ENCODE data around the gene ELP5. TPM values are rescaled to one million over a fixed set of nuclear protein-coding genes. Genes with fewer than 3 reads are reported as not detected.

ELP5 gene
- total and polyA plus RNA-seq, 2 of the 4 experiments (the other 2 are of a cell fraction), result 39.3 to 46.6 TPM

DNA sequence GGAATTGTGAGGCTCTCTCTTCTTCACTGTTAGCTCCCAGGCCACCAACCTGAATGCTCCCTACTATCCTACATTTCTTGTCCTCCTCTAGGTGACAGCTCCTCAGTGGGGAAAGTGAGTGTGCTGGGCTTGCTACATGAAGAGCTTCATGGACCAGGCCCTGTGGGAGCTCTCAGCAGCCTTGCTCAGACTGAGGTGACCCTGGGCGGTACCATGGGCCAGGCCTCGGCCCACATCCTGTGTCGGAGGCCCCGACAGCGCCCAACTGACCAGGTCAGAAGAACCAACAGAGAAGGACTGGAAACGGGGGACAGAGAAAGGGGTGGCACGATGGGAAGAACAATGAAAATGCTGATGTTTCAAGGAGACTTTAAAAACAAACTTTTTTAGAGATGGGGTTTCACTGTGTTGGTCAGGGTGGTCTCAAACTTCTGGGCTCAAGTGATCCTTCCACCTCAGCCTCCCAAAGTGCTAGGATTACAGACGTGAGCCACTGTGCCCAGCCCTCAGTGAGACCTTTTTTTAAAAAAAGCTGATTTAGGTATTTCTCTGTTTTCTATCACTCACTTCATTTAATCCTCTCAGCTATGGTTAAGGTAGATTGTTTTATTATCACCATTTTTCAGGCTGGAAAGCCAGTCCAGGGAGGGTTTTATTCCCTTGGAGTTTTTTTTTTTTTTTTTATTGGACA, 4.9 kb downstream of the ELP5 start:
- intact Hi-C loops (cut with micrococcal nuclease) (no loop called here), dilution Hi-C loops (cut with HindIII; ENCODE audit: low sequenced_read_pairs, unreplicated experiment) (no loop called here), in situ Hi-C loops (cut with MboI; ENCODE audit: low sequenced_read_pairs) (no loop called here)
- no peak overlapping the region for H2BK5ac ChIP-seq (ENCODE audit: low read depth, low read length, poor library complexity, severe bottlenecking)
- no peaks in the 10 kb centered on the region for H3K9me3 ChIP-seq (ENCODE audit: control insufficient read depth, insufficient read depth, low read length)
- CTCF ChIA-PET, result interaction anchor here (0.6 kb wide), 1 partner anchor 18 kb away, joined by 5 read pairs; no protein-coding TSS in a partner anchor
- POLR2A ChIA-PET (ENCODE audit: unreplicated experiment), result no interaction called here
- no peak overlapping the region for H3K9ac ChIP-seq (ENCODE audit: low read depth, low read length)
- no peak overlapping the region for H2AK5ac ChIP-seq (ENCODE audit: low read depth, low read length)
- H3K27me3 ChIP-seq (ENCODE audit: control insufficient read depth, insufficient read depth, low read length), result peaks cover 8% of the 10 kb centered on the region; the same call in 1 of the 2 replicates
- TF ChIP-seq RAD21 (IDR thresholded peaks at IDR 0.05; ENCODE audit: low read length), result no peak
- TF ChIP-seq CHD1 (IDR thresholded peaks at IDR 0.05; ENCODE audit: low read depth, low read length), result no peak
- TF ChIP-seq RCOR1 (IDR thresholded peaks at IDR 0.05; ENCODE audit: insufficient replicate concordance, low read length), result no peak
- TF ChIP-seq CEBPB (IDR thresholded peaks at IDR 0.05; ENCODE audit: low read depth, low read length), result no peak
- no peak for TF ChIP-seq SMC3 (IDR thresholded peaks at IDR 0.05; ENCODE audit: low read depth, low read length)
- no peak for TF ChIP-seq MAZ (IDR thresholded peaks at IDR 0.05; ENCODE audit: borderline replicate concordance, low read depth, low read length)
- TF ChIP-seq, protein P1, sequence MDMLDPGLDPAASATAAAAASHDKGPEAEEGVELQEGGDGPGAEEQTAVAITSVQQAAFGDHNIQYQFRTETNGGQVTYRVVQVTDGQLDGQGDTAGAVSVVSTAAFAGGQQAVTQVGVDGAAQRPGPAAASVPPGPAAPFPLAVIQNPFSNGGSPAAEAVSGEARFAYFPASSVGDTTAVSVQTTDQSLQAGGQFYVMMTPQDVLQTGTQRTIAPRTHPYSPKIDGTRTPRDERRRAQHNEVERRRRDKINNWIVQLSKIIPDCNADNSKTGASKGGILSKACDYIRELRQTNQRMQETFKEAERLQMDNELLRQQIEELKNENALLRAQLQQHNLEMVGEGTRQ (IDR thresholded peaks at IDR 0.05; ENCODE audit: low read depth, low read length), result no peak
- TF ChIP-seq POLR2A (IDR thresholded peaks at IDR 0.05; ENCODE audit: low read depth, low read length), result no peak
- TF ChIP-seq NFE2L2 (IDR thresholded peaks at IDR 0.05; ENCODE audit: low read depth, low read length), result no peak
- no peak for TF ChIP-seq MXI1 (IDR thresholded peaks at IDR 0.05; ENCODE audit: borderline replicate concordance, low read depth, low read length)
- TF ChIP-seq, protein P2, sequence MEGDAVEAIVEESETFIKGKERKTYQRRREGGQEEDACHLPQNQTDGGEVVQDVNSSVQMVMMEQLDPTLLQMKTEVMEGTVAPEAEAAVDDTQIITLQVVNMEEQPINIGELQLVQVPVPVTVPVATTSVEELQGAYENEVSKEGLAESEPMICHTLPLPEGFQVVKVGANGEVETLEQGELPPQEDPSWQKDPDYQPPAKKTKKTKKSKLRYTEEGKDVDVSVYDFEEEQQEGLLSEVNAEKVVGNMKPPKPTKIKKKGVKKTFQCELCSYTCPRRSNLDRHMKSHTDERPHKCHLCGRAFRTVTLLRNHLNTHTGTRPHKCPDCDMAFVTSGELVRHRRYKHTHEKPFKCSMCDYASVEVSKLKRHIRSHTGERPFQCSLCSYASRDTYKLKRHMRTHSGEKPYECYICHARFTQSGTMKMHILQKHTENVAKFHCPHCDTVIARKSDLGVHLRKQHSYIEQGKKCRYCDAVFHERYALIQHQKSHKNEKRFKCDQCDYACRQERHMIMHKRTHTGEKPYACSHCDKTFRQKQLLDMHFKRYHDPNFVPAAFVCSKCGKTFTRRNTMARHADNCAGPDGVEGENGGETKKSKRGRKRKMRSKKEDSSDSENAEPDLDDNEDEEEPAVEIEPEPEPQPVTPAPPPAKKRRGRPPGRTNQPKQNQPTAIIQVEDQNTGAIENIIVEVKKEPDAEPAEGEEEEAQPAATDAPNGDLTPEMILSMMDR (conservative IDR thresholded peaks at IDR 0.05; ENCODE audit: low read depth, low read length), result no peak
- no peak for TF ChIP-seq BHLHE40 (IDR thresholded peaks at IDR 0.05; ENCODE audit: low read depth, low read length)
- TF ChIP-seq, protein P3, sequence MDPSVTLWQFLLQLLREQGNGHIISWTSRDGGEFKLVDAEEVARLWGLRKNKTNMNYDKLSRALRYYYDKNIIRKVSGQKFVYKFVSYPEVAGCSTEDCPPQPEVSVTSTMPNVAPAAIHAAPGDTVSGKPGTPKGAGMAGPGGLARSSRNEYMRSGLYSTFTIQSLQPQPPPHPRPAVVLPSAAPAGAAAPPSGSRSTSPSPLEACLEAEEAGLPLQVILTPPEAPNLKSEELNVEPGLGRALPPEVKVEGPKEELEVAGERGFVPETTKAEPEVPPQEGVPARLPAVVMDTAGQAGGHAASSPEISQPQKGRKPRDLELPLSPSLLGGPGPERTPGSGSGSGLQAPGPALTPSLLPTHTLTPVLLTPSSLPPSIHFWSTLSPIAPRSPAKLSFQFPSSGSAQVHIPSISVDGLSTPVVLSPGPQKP (IDR thresholded peaks at IDR 0.05; ENCODE audit: borderline replicate concordance, low read depth, low read length), result no peak
- TF ChIP-seq MAFK (IDR thresholded peaks at IDR 0.05; ENCODE audit: low read depth, low read length), result no peak
- H3K27ac ChIP-seq (ENCODE audit: insufficient read depth, low read length), result no peak overlapping the region
- no peak overlapping the region for H2AFZ ChIP-seq (replicated peaks; ENCODE audit: low read length, poor library complexity)
- no peak for DNase-seq
- no peak overlapping the region for H2AK9ac ChIP-seq (replicated peaks; ENCODE audit: low read depth, low read length, poor library complexity)
- no peak overlapping the region for H3K18ac ChIP-seq (ENCODE audit: low read depth, low read length)
- H4K91ac ChIP-seq (ENCODE audit: insufficient read depth, low read depth, low read length), result no peak overlapping the region
- no peak overlapping the region for H3K4me2 ChIP-seq (ENCODE audit: low read depth, low read length)
- no peak overlapping the region for H3K14ac ChIP-seq (replicated peaks; ENCODE audit: low read depth, low read length)
- no peak overlapping the region for H2BK15ac ChIP-seq (ENCODE audit: low read depth, low read length)
- H4K20me1 ChIP-seq (ENCODE audit: insufficient read depth, low read length), result no peaks in the 10 kb centered on the region
- no peak overlapping the region for H4K5ac ChIP-seq (ENCODE audit: low read depth, low read length)
- peaks cover 7 to 26% of the 10 kb centered on the region in 2 experiments; a peak in 3 of 4 replicates for H3K79me1 ChIP-seq (ENCODE audit: low read depth in 1 of 2, low read length in 2 of 2)
- no peaks in the 10 kb centered on the region; the same call in 1 of the 2 replicates for H3K9me1 ChIP-seq (ENCODE audit: insufficient read depth, low read length)
- peaks cover 4% of the 10 kb centered on the region for H3K4me1 ChIP-seq (ENCODE audit: control insufficient read depth, insufficient read depth, low read length)
- no TSS peak for BruUV-seq (replicated peaks)
- H3K4ac ChIP-seq (ENCODE audit: low read depth, low read length), result no peak overlapping the region
- no peak overlapping the region for H2BK20ac ChIP-seq (ENCODE audit: low read depth, low read length)
- WGBS, 2 experiments (ENCODE audit: extremely low coverage in 2 of 2, insufficient read length in 1 of 2), result 95% methylated on average over 6 of the region's 8 CpGs; no CpG with 5 or more reads in 1 of the 2 experiments
- no peak overlapping the region for H3K56ac ChIP-seq (ENCODE audit: extremely low read depth, insufficient read depth, low read length)
- ATAC-seq (ENCODE audit: low read depth), result no peak
- H3K36me3 ChIP-seq (ENCODE audit: control insufficient read depth, insufficient read depth, low read length), result peaks cover 32% of the 10 kb centered on the region
- no peak overlapping the region for H3K4me3 ChIP-seq (ENCODE audit: insufficient read depth, low read depth, low read length)
- no peak overlapping the region for H2BK120ac ChIP-seq (ENCODE audit: low read depth, low read length)
- no peak overlapping the region for H3K23ac ChIP-seq (ENCODE audit: low read depth, low read length)
- no peak overlapping the region for H4K8ac ChIP-seq (ENCODE audit: low read depth in 2 of 2, low read length in 2 of 2)
